ENCODE data around the gene COG5.

DNA sequence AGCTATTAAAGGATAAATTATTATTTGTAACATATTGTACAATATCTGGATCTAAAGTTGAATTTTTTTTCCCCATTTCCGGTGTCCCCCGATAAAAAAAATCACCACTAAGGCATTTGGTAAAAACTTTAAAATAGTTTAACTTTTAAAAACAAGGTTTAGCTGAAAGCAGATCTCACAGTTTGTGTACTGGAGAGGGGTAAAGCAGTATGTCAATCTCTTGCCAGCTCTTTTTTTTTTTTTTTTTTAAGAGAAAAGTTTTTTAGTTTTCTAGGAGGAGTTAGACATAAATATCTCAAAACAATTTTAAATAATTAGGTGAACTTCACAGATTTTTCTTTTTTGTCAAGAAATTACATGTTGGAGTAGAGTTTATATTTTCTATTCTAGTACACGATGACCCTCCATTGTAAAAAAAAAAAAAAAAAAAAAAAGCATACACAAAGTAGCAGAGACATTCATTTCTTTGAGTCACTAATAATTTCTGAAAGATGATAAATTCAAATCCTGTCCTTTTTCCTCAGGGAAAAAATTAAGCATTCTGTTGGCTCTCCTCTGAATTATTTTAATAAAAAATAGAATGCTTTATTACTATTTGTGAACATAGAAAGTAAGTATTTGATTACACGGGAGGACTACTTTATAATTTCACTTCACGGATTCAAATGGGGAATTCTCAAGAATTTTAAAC lies 396.8 kb downstream of the COG5 start:
- TF ChIP-seq, protein P1, sequence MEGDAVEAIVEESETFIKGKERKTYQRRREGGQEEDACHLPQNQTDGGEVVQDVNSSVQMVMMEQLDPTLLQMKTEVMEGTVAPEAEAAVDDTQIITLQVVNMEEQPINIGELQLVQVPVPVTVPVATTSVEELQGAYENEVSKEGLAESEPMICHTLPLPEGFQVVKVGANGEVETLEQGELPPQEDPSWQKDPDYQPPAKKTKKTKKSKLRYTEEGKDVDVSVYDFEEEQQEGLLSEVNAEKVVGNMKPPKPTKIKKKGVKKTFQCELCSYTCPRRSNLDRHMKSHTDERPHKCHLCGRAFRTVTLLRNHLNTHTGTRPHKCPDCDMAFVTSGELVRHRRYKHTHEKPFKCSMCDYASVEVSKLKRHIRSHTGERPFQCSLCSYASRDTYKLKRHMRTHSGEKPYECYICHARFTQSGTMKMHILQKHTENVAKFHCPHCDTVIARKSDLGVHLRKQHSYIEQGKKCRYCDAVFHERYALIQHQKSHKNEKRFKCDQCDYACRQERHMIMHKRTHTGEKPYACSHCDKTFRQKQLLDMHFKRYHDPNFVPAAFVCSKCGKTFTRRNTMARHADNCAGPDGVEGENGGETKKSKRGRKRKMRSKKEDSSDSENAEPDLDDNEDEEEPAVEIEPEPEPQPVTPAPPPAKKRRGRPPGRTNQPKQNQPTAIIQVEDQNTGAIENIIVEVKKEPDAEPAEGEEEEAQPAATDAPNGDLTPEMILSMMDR (IDR thresholded peaks at IDR 0.05): no peak
- no peak for TF ChIP-seq POLR2A (IDR thresholded peaks at IDR 0.05)

All from breast epithelium (tissue), 3 donors.